Measurements from ENCODE around the gene CARS2.
"Not testable (repeated sequence)": the region's sequence is repeated elsewhere in the genome, so short reads cannot be mapped to it uniquely, and the experiment has no call there.

CARS2 gene

GRCh38 chr13:110712081-110712848 is 6.3 kb upstream of the CARS2 start:
- peak overlapping the region; percentile 90 for H3K4me3 ChIP-seq (ENCODE audit: low read depth, low read length)
- no peak for DNase-seq (ENCODE audit: low read depth)
- TF ChIP-seq CTCF (IDR thresholded peaks at IDR 0.05; ENCODE audit: control insufficient read depth, extremely low read depth, insufficient read depth), result no peak

- TF ChIP-seq CTCF (IDR thresholded peaks at IDR 0.05; ENCODE audit: control insufficient read depth, extremely low read depth, insufficient read depth), result no peak
- peak overlapping the region; percentile 43 for H3K4me3 ChIP-seq (ENCODE audit: low read depth, low read length)
- DNase-seq (ENCODE audit: low read depth), result no peak
These were observed 855 bp upstream of the CARS2 start for GRCh38 chr13:110706570-110707372.

- H3K4me3 ChIP-seq (ENCODE audit: low read depth, low read length), result peak overlapping the region; percentile 66
- TF ChIP-seq CTCF (IDR thresholded peaks at IDR 0.05; ENCODE audit: control insufficient read depth, extremely low read depth, insufficient read depth), result no peak
- no peak for DNase-seq (ENCODE audit: low read depth)
These were observed 525 bp downstream of the CARS2 start for GRCh38 chr13:110705356-110705825.

- no peak overlapping the region for H3K4me3 ChIP-seq (ENCODE audit: low read depth, low read length)
- no peak for DNase-seq (ENCODE audit: low read depth)
- no peak for TF ChIP-seq CTCF (IDR thresholded peaks at IDR 0.05; ENCODE audit: control insufficient read depth, extremely low read depth, insufficient read depth)
These were observed 3.1 kb downstream of the CARS2 start for GRCh38 chr13:110702591-110703526.

- TF ChIP-seq CTCF (IDR thresholded peaks at IDR 0.05; ENCODE audit: control insufficient read depth, extremely low read depth, insufficient read depth), result no peak
- H3K4me3 ChIP-seq (ENCODE audit: low read depth, low read length), result no peak overlapping the region
- no peak for DNase-seq (ENCODE audit: low read depth)
These were observed 3.8 kb downstream of the CARS2 start for GRCh38 chr13:110702089-110702488.

GRCh38 chr13:110701061-110701460 is 4.9 kb downstream of the CARS2 start:
- not testable (repeated sequence) for DNase-seq (ENCODE audit: low read depth); H3K4me3 ChIP-seq (ENCODE audit: low read depth, low read length)
